Right atrium auricular region (tissue), 2 donors: ENCODE data around the gene OLIG2. TPM values are rescaled to one million over a fixed set of nuclear protein-coding genes. Genes with fewer than 3 reads are reported as not detected.

Source experiments
- DNase-seq: peaks from one replicate; pipeline ENCODE4 v3.0.0-alpha.2; 2019; ENCODE audit warnings: low spot score
- H3K27ac ChIP-seq, 2 donors: fragments of 200-600 bp; sonication (generic); 1 replicate in 1 of 2; 2 replicates in 1 of 2; pipeline ENCODE4 v1.5.1; 2016 to 2019
- H3K27me3 ChIP-seq, 2 donors: fragments of 200-600 bp; sonication (generic); one replicate each; pipeline versions ENCODE4 v1.5.1 to v1.6.0; 2017 to 2019
- H3K36me3 ChIP-seq: fragments of 200-600 bp; sonication (generic); one replicate; pipeline ENCODE4 v1.5.1; 2016
- H3K4me1 ChIP-seq, 2 donors: fragments of 200-600 bp; sonication (generic); one replicate each; pipeline versions ENCODE4 v1.5.1 to v1.6.0; 2017 to 2019
- H3K4me3 ChIP-seq, 2 donors: fragments of 200-600 bp; sonication (generic); 1 replicate in 1 of 2; 2 replicates in 1 of 2; pipeline ENCODE4 v1.5.1; 2017 to 2019; ENCODE audit warnings: mild to moderate bottlenecking in 1 of 2, moderate library complexity in 1 of 2
- H3K9me3 ChIP-seq, 2 donors: fragments of 200-600 bp; sonication (generic); one replicate each; pipeline ENCODE4 v1.5.1; 2019
- CTCF ChIP-seq, 2 donors: fragments of 200-600 bp; sonication (generic); IDR thresholded peaks; one replicate each; pipeline ENCODE4 v1.5.1; 2019; ENCODE audit warnings: antibody characterized with exemption in 2 of 2
- total RNA-seq, 2 donors: library from RNA; depleted of rRNA; stranded (reverse); fragments of >200 nt; gene quantifications; one replicate each; pipeline ENCODE4 v1.1.0, GENCODE V29; 2016

The OLIG2 gene
- total RNA-seq, 2 donors from 2014 or later, result not detected

GRCh38 chr21:33021150-33021549, 4.6 kb upstream of the OLIG2 start:
- Histone ChIP-seq H3K27ac (no peak overlapping the region), H3K4me1 (peaks cover 0 to 39% of the 10 kb centered on the region in 2 donors), H3K27me3 (peaks cover 36 to 61% of the 10 kb centered on the region in 2 donors), H3K9me3 (no peaks in the 10 kb centered on the region), H3K36me3 (no peaks in the 10 kb centered on the region), H3K4me3 (no peak overlapping the region)
- TF ChIP-seq CTCF (IDR thresholded peaks at IDR 0.05), result no peak
- DNase-seq, result no peak

- Histone ChIP-seq H3K4me1 (peaks cover 0 to 44% of the 10 kb centered on the region in 2 donors), H3K36me3 (no peaks in the 10 kb centered on the region), H3K9me3 (no peaks in the 10 kb centered on the region), H3K4me3 (no peak overlapping the region), H3K27me3 (peaks cover 40 to 66% of the 10 kb centered on the region in 2 donors), H3K27ac (no peak overlapping the region)
- TF ChIP-seq CTCF (IDR thresholded peaks at IDR 0.05), result no peak
- no peak for DNase-seq
These were observed 4.1 kb upstream of the OLIG2 start for GRCh38 chr21:33021667-33022066.

GRCh38 chr21:33022489-33022827, 3.3 kb upstream of the OLIG2 start:
- Histone ChIP-seq H3K27me3 (peaks cover 40 to 74% of the 10 kb centered on the region in 2 donors), H3K36me3 (no peaks in the 10 kb centered on the region), H3K27ac (no peak overlapping the region), H3K4me3 (no peak overlapping the region), H3K9me3 (no peaks in the 10 kb centered on the region), H3K4me1 (peaks cover 0 to 51% of the 10 kb centered on the region in 2 donors)
- no peak for TF ChIP-seq CTCF (IDR thresholded peaks at IDR 0.05)
- DNase-seq, result no peak

- no peak overlapping the region for H3K27ac ChIP-seq
- H3K36me3 ChIP-seq, result no peaks in the 10 kb centered on the region
- TF ChIP-seq CTCF (IDR thresholded peaks at IDR 0.05), result no peak
- H3K27me3 ChIP-seq, result peaks cover 44 to 80% of the 10 kb centered on the region in 2 donors
- no peaks in the 10 kb centered on the region for H3K9me3 ChIP-seq
- no peak for DNase-seq
- no peak overlapping the region for H3K4me3 ChIP-seq
- H3K4me1 ChIP-seq, result peaks cover 0 to 56% of the 10 kb centered on the region in 2 donors
These were observed 2.7 kb upstream of the OLIG2 start for GRCh38 chr21:33022828-33023573.

GRCh38 chr21:33023574-33024200, 2.0 kb upstream of the OLIG2 start:
- TF ChIP-seq CTCF (IDR thresholded peaks at IDR 0.05), result no peak
- Histone ChIP-seq H3K4me3 (no peak overlapping the region), H3K27me3 (peaks cover 44 to 83% of the 10 kb centered on the region in 2 donors), H3K27ac (no peak overlapping the region), H3K36me3 (no peaks in the 10 kb centered on the region), H3K9me3 (no peaks in the 10 kb centered on the region), H3K4me1 (peaks cover 0 to 63% of the 10 kb centered on the region in 2 donors)
- DNase-seq, result no peak
